ENCODE results near the gene MST1. TPM values are rescaled to one million over a fixed set of nuclear protein-coding genes. Genes with fewer than 3 reads are reported as not detected.
A peak's percentile ranks its signal among the peaks of the same experiment; 100 is the strongest.

Gene MST1
- total and polyA plus RNA-seq, 2 of the 8 experiments (the other 6 are each of a cell fraction or from before 2014, with no cell fraction given): 6.2 to 9.5 TPM

- no peak overlapping the region for H3K23ac ChIP-seq (ENCODE audit: insufficient read length)
- H3K4ac ChIP-seq (replicated peaks; ENCODE audit: insufficient read length, low read depth, low read length): no peak overlapping the region
- CTCF ChIA-PET (ENCODE audit: partially characterized antibody): interaction anchor here (0.7 to 1.3 kb wide), 4 partner anchors 19 to 41 kb away, joined by 3 to 6 read pairs (median 4); no protein-coding TSS in a partner anchor
- peak overlapping the region; percentile 64 for H4K91ac ChIP-seq (replicated peaks; ENCODE audit: insufficient read length, low read length)
- no peaks in the 10 kb centered on the region for H3K9me3 ChIP-seq (ENCODE audit: insufficient read depth in 2 of 2, low read depth in 1 of 2, low read length in 1 of 2)
- H3K4me3 ChIP-seq (ENCODE audit: extremely low read depth in 1 of 4, insufficient read depth in 2 of 4, low read depth in 3 of 4, low read length in 4 of 4): peak overlapping the region; percentile 70 to 97 (median 94)
- H3K23me2 ChIP-seq (ENCODE audit: low read depth, low read length): peaks cover 16% of the 10 kb centered on the region; the same call in 1 of the 2 replicates
- H2AFZ ChIP-seq (ENCODE audit: low read length): no peak overlapping the region; the same call in 1 of the 2 replicates
- H3K9ac ChIP-seq (replicated peaks in 1 of 4; ENCODE audit: extremely low read depth in 1 of 4, low read depth in 3 of 4, low read length in 3 of 4): peak overlapping the region; percentile 73 to 87 (median 80)
- peaks cover 0 to 25% (median 13%) of the 10 kb centered on the region in 4 experiments; a peak in 6 of 7 replicates for H3K4me1 ChIP-seq (replicated peaks in 1 of 4; ENCODE audit: control insufficient read depth in 3 of 4, insufficient read depth in 4 of 4, low read length in 3 of 4)
- peaks cover 10 to 20% (median 18%) of the 10 kb centered on the region in 4 experiments for H3K36me3 ChIP-seq (ENCODE audit: control insufficient read depth in 2 of 4, insufficient read depth in 4 of 4, low read length in 3 of 4)
- H3K79me1 ChIP-seq (ENCODE audit: low read depth, low read length): peaks cover 5% of the 10 kb centered on the region; the same call in 1 of the 2 replicates
- H3K79me2 ChIP-seq (ENCODE audit: control insufficient read depth in 1 of 2, insufficient read depth in 2 of 2, low read length in 2 of 2): peaks cover 0 to 8% of the 10 kb centered on the region in 2 experiments; a peak in 1 of 4 replicates
- H3K18ac ChIP-seq (ENCODE audit: extremely low read depth, low read length): no peak overlapping the region
- H4K5ac ChIP-seq (ENCODE audit: insufficient read length, low read depth, low read length): no peak overlapping the region
- H3K56ac ChIP-seq (replicated peaks; ENCODE audit: insufficient read length, low read depth, low read length): peak overlapping the region; percentile 50
- 6% methylated on average over 16 of the region's 20 CpGs; no CpG with 5 or more reads in 1 of the 2 experiments for WGBS, 2 experiments (ENCODE audit: extremely low coverage in 1 of 2, insufficient coverage in 1 of 2, insufficient read length in 1 of 2, insufficient replicate concordance in 2 of 2, low coverage in 1 of 2, low lambda C conversion rate in 2 of 2, missing lambda C conversion rate in 1 of 2)
- H2BK20ac ChIP-seq (ENCODE audit: low read length): no peak overlapping the region
- peak overlapping the region; percentile 44; the same call in 1 of the 2 replicates for H2BK5ac ChIP-seq (ENCODE audit: low read depth, low read length)
- no peak overlapping the region for H2BK120ac ChIP-seq (replicated peaks; ENCODE audit: low read depth, low read length)
- no peaks in the 10 kb centered on the region for H3K27me3 ChIP-seq (replicated peaks in 1 of 4; ENCODE audit: control insufficient read depth in 3 of 4, extremely low read depth in 1 of 4, insufficient read depth in 3 of 4, low read length in 3 of 4)
- H2BK15ac ChIP-seq (ENCODE audit: low read length): no peak overlapping the region
- peaks cover 7 to 23% of the 10 kb centered on the region in 2 experiments for H4K20me1 ChIP-seq (replicated peaks in 1 of 2; ENCODE audit: control insufficient read depth in 1 of 2, insufficient read depth in 2 of 2, low read length in 2 of 2)
- H3K27ac ChIP-seq (ENCODE audit: low read depth, low read length): peak overlapping the region; percentile 73; the same call in 1 of the 2 replicates
- no peak overlapping the region for H2BK12ac ChIP-seq (ENCODE audit: low read depth, low read length)
- H3K14ac ChIP-seq (ENCODE audit: insufficient read length): no peak overlapping the region
- TF ChIP-seq ATF3 (IDR thresholded peaks at IDR 0.05; ENCODE audit: insufficient read depth, low read depth, low read length) (no peak), ASH2L (IDR thresholded peaks at IDR 0.05; ENCODE audit: low read length) (no peak), SIN3A (conservative IDR thresholded peaks at IDR 0.05 in 1 of 2, IDR thresholded peaks at IDR 0.05 in 1 of 2; ENCODE audit: low read depth in 1 of 2, low read length in 2 of 2) (0 out of 4 replicates have a peak, but pooled peaks of 1 of the 2 experiments have one; percentile 49), POLR2AphosphoS5 (IDR thresholded peaks at IDR 0.05; ENCODE audit: low read depth, low read length) (peak; percentile 32; the same call in 1 of the 2 replicates), MAX (IDR thresholded peaks at IDR 0.05) (peak; percentile 82), SAP30 (IDR thresholded peaks at IDR 0.05; ENCODE audit: insufficient read depth, insufficient replicate concordance, low read length) (peak; percentile 91), USF2 (IDR thresholded peaks at IDR 0.05; ENCODE audit: low read length) (peak; percentile 78)
- POLR2A ChIA-PET (ENCODE audit: partially characterized antibody): interaction anchor here (0.6 to 7.3 kb wide), 9 partner anchors 9 to 145 kb away, joined by 3 to 41 read pairs (median 4); partner anchors contain the start of gene IP6K1
- no peak for DNase-seq (ENCODE audit: low read depth in 1 of 2, low spot score in 2 of 2)
- H2AK5ac ChIP-seq (ENCODE audit: low read depth, low read length): no peak overlapping the region
- H3K4me2 ChIP-seq (ENCODE audit: insufficient read depth in 1 of 2, low read depth in 2 of 2, low read length in 2 of 2): peak overlapping the region; percentile 59 to 92
- H4K8ac ChIP-seq (ENCODE audit: extremely low read depth, insufficient read depth, low read length): peak overlapping the region; percentile 93
- no peak for FAIRE-seq
These were observed 34.0 kb upstream of the MST1 start for GRCh38 chr3:49723296-49723627.
